ENCODE results near the gene ZC3H4. TPM values are rescaled to one million over a fixed set of nuclear protein-coding genes. Genes with fewer than 3 reads are reported as not detected.

The ZC3H4 gene
- total RNA-seq, 1 experiment from 2014 or later, result 11.2 TPM

DNA sequence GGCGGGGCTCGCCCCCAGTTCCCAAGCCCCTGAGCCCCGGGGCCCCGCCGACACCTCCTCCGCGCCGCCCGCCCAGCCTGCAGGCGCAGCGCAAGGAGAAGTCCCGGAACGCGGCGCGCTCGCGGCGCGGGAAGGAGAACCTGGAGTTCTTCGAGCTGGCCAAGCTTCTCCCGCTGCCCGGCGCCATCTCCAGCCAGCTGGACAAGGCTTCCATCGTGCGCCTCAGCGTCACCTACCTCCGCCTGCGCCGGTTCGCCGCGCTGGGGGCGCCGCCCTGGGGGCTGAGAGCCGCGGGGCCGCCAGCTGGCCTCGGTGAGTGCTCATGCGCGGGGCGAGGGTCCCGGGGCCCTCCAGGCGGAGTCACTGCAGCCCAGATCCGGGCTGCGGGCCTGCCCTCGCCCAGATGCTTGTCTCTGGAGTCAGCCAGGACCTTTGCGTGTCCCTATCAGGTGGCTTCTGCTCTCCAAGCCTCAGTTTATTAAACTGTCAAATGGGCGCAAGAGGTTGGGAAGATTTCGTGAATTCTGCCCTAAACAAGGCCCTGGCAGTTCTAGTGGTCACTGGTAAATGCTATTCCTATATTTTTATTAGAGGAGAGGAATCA, 91.9 kb downstream of the ZC3H4 start:
- DNase-seq (ENCODE audit: low read depth), result peak; percentile 25

DNA sequence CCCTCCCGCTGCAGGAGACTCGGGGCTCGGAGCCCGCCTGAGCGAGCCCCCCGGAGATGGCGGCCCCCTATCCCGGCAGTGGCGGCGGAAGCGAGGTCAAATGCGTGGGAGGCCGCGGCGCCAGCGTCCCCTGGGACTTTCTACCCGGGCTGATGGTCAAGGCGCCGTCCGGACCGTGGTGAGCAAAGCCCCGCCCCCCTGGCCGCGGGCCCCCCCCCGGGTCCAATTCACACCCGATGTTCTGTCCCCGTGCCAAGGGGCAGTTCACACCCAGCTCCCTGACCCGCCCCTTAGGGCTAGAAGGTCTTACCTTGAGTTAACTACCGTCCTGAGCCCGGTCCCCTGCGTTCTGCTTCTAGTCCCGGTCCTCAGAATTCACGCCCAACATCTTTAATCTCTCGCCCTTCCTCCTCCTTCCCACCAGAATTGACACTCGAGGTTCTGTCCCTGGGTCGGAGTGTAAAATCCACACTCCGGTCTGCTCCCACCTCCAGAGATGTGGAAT, 92.5 kb downstream of the ZC3H4 start:
- DNase-seq (ENCODE audit: low read depth), result peak; percentile 28

DNA sequence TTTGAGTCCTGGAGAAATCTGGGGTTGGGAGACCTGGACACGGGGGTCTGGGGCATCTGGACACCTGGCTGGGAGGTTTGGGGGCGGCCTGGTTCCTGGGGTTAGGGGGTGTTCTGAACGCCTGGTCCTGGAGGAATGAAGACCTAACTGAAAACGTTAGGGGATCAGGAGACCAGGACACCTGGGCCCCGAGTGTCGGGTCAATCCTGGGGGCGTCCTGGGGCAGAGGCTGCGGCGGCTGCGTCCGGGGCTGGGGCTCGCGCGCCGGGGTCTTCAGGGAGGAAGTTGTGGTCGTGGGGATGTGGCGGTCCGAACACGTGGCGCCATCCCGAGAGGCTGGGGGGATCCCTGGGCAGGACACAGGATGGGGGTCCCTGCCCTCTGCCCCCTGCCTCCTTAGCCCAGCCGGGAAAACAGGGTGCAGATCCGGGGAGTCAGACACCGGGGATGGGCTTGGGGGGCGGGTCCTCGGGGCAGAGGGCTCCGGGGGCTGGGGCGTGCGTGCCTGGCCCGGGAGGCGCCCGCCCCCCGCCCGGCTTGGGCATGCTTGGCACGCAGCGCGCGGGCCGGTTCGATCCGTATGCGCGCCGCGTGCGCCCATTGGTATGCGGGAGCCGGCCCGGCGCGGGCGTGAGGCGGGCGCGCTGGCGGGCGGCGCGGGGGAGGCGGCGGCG, 93.3 kb downstream of the ZC3H4 start:
- DNase-seq (ENCODE audit: low read depth), result no peak

- no peak for DNase-seq (ENCODE audit: low read depth)
Measured at GRCh38 chr19:47019431-47020041, 94.0 kb downstream of the ZC3H4 start, which contains the start of gene NPAS1. Gene NPAS1 (plus strand): TSS chr19:47019837. CDS start chr19:47021048, 1,211 bp downstream.

- DNase-seq (ENCODE audit: low read depth), result no peak
Measured at GRCh38 chr19:47018923-47019322, 94.7 kb downstream of the ZC3H4 start.

Other genes with a start within 250 kb of the ZC3H4 start
- 0.37 and 0.39 TPM in 2 replicates for gene NPAS1, start 93.9 kb downstream of the ZC3H4 start, total RNA-seq (2014; rRNA removed; shearing (Covaris generic))
- 57.2 and 64.7 TPM in 2 replicates for gene TMEM160, start 65.2 kb downstream of the ZC3H4 start, total RNA-seq (2014; rRNA removed; shearing (Covaris generic))
- 238 and 270 TPM in 2 replicates for gene SAE1, start 17.1 kb upstream of the ZC3H4 start, total RNA-seq (2014; rRNA removed; shearing (Covaris generic))
- gene BBC3, start 117.4 kb upstream of the ZC3H4 start, total RNA-seq (2014; rRNA removed; shearing (Covaris generic)), result 1.9 and 5.0 TPM in 2 replicates
- 2.1 and 6.0 TPM in 2 replicates for gene CCDC9, start 142.7 kb upstream of the ZC3H4 start, total RNA-seq (2014; rRNA removed; shearing (Covaris generic))
- gene INAFM1, start 161.1 kb upstream of the ZC3H4 start, total RNA-seq (2014; rRNA removed; shearing (Covaris generic)), result 1.9 and 6.0 TPM in 2 replicates
- 0.05 TPM in 1 of 2 replicates, not detected in the other for gene C5AR1, start 196.1 kb upstream of the ZC3H4 start, total RNA-seq (2014; rRNA removed; shearing (Covaris generic))
- 0.39 and 0.91 TPM in 2 replicates for gene C5AR2, start 218.4 kb upstream of the ZC3H4 start, total RNA-seq (2014; rRNA removed; shearing (Covaris generic))
- 10.8 and 16.2 TPM in 2 replicates for gene DHX34, start 235.5 kb upstream of the ZC3H4 start, total RNA-seq (2014; rRNA removed; shearing (Covaris generic))